Astrocyte (in vitro differentiated cells and primary cell): ENCODE results near the gene NME9. TPM values are rescaled to one million over a fixed set of nuclear protein-coding genes. Genes with fewer than 3 reads are reported as not detected.
A peak's percentile ranks its signal among the peaks of the same experiment; 100 is the strongest.

ENCODE experiments used
- DNase-seq: peaks from one replicate; pipeline ENCODE4 v3.0.0-alpha.2; 2010; ENCODE audit warnings: low read depth
- FAIRE-seq: peaks from 2 replicates; lab custom pipeline; 2011; peaks lifted over from hg19 to GRCh38; lab: Jason Lieb, UNC
- H2AFZ ChIP-seq: 2 replicates; pipeline ENCODE4 v1.6.0; 2012; ENCODE audit warnings: low read depth, low read length, inconsistent platforms
- H3K27ac ChIP-seq: 2 replicates; pipeline ENCODE4 v1.5.1; 2011; ENCODE audit warnings: low read depth, low read length, inconsistent platforms
- H3K27me3 ChIP-seq: 2 replicates; pipeline ENCODE4 v1.6.0; 2011; ENCODE audit warnings: low read length, inconsistent platforms; ENCODE audit not compliant: insufficient read depth
- H3K36me3 ChIP-seq: 2 replicates; pipeline ENCODE4 v1.5.1; 2011; ENCODE audit warnings: low read length, inconsistent platforms; ENCODE audit not compliant: insufficient read depth
- H3K4me1 ChIP-seq: 2 replicates; pipeline ENCODE4 v1.5.1; 2011; ENCODE audit warnings: low read length, inconsistent platforms; ENCODE audit not compliant: insufficient read depth
- H3K4me2 ChIP-seq: 2 replicates; pipeline ENCODE4 v1.6.0; 2012; ENCODE audit warnings: low read length, inconsistent platforms
- H3K4me3 ChIP-seq: 2 replicates; pipeline ENCODE4 v1.5.1; 2011; ENCODE audit warnings: low read depth, mild to moderate bottlenecking, low read length, inconsistent platforms; ENCODE audit not compliant: insufficient read depth
- H3K79me2 ChIP-seq: 2 replicates; pipeline ENCODE4 v1.6.0; 2012; ENCODE audit warnings: mild to moderate bottlenecking, low read length, inconsistent platforms; ENCODE audit not compliant: insufficient read depth
- H3K9ac ChIP-seq: 2 replicates; pipeline ENCODE4 v1.6.0; 2012; ENCODE audit warnings: mild to moderate bottlenecking, low read length, inconsistent platforms
- H3K9me3 ChIP-seq: 2 replicates; pipeline ENCODE4 v1.5.1; 2012; ENCODE audit warnings: low read depth, mild to moderate bottlenecking, low read length, inconsistent platforms; ENCODE audit not compliant: insufficient read depth
- H4K20me1 ChIP-seq: 2 replicates; pipeline ENCODE4 v1.6.0; 2012; ENCODE audit warnings: low read length, inconsistent platforms; ENCODE audit not compliant: insufficient read depth
- H3K27ac Mint-ChIP-seq: one replicate; pipeline ENCODE4 v1.8.0; 2021; ENCODE audit warnings: mild to moderate bottlenecking, mixed read lengths; ENCODE audit not compliant: unreplicated experiment
- H3K27me3 Mint-ChIP-seq: one replicate; pipeline ENCODE4 v1.8.0; 2021; ENCODE audit warnings: low read depth, mixed read lengths; ENCODE audit not compliant: unreplicated experiment
- H3K36me3 Mint-ChIP-seq: one replicate; pipeline ENCODE4 v1.8.0; 2021; ENCODE audit warnings: low read depth, mixed read lengths; ENCODE audit not compliant: unreplicated experiment
- H3K4me1 Mint-ChIP-seq: one replicate; pipeline ENCODE4 v1.8.0; 2021; ENCODE audit warnings: low read depth, mixed read lengths; ENCODE audit not compliant: unreplicated experiment
- H3K4me3 Mint-ChIP-seq: one replicate; pipeline ENCODE4 v1.8.0; 2021; ENCODE audit warnings: mild to moderate bottlenecking, moderate library complexity, mixed read lengths; ENCODE audit not compliant: unreplicated experiment
- H3K9me3 Mint-ChIP-seq: one replicate; pipeline ENCODE4 v1.8.0; 2021; ENCODE audit warnings: mild to moderate bottlenecking, mixed read lengths; ENCODE audit not compliant: unreplicated experiment
- EZH2 ChIP-seq: IDR thresholded peaks from 2 replicates; pipeline ENCODE4 v1.6.1; 2012; ENCODE audit warnings: mild to moderate bottlenecking, low read length, inconsistent platforms; ENCODE audit not compliant: insufficient read depth
- total RNA-seq: library from RNA; stranded (reverse); gene quantifications from 2 replicates; pipeline ENCODE4 v1.2.1, GENCODE V29; 2021
- TF ChIP-seq, protein P1 (sequence below): IDR thresholded peaks from 2 replicates; pipeline ENCODE4 v1.5.1; 2011; ENCODE audit warnings: low read depth, mild to moderate bottlenecking, inconsistent platforms, low read length, moderate library complexity; ENCODE audit not compliant: insufficient read depth

The NME9 gene
- total RNA-seq, 1 donor from 2014 or later: 0.54 TPM

DNA sequence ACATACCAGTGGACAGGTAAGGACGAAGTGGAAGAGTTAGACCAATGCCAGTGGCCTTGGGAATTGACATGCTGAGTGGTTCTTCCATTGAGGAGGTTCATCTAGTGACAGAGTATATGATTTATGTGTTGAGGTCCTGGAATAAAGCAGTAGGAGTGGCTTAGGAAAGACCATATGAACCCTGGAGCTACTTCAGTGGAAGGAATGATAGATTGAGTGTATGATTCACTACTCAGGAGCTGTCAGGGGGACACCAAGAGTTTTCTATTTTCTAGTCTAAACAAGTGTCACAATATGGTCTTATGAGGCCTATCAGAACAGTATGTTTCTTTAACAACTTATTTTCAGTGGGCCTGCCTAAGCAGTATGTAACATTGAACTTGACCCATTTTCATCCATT lies 63.9 kb downstream of the NME9 start:
- H3K36me3 Mint-ChIP-seq: peaks cover 3% of the 10 kb centered on the region

DNA sequence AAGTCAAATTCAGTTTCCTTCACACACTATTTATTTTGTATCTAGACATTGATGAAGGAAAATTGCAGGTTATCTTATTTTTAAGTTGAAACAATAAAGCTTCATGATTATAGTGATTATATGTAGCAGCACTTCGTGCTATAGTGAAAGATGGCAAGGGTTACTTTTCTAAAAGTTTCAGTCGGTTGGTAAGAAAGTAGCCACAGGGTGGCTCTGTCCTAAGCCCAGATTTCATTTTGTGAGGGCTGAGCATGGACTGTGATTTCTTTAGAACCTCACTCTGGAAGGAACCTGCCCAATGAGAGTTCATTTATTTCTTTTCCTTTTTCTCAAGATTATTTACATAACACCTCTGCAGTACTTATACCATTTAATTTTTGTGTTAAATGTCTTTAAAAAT lies 66.5 kb downstream of the NME9 start:
- H3K4me1 ChIP-seq: no peaks in the 10 kb centered on the region
- no peak overlapping the region for H3K9ac ChIP-seq
- Mint-ChIP-seq H3K27me3 (no peaks in the 10 kb centered on the region), H3K36me3 (peaks cover 6% of the 10 kb centered on the region), H3K9me3 (no peaks in the 10 kb centered on the region), H3K4me3 (no peak overlapping the region), H3K27ac (no peak overlapping the region), H3K4me1 (no peaks in the 10 kb centered on the region)
- no peaks in the 10 kb centered on the region for H3K27me3 ChIP-seq
- H3K4me2 ChIP-seq: no peak overlapping the region
- FAIRE-seq (no peak), DNase-seq (no peak)
- peaks cover 7% of the 10 kb centered on the region for H3K36me3 ChIP-seq
- no peaks in the 10 kb centered on the region for H4K20me1 ChIP-seq
- no peak for TF ChIP-seq EZH2
- TF ChIP-seq, protein P1, sequence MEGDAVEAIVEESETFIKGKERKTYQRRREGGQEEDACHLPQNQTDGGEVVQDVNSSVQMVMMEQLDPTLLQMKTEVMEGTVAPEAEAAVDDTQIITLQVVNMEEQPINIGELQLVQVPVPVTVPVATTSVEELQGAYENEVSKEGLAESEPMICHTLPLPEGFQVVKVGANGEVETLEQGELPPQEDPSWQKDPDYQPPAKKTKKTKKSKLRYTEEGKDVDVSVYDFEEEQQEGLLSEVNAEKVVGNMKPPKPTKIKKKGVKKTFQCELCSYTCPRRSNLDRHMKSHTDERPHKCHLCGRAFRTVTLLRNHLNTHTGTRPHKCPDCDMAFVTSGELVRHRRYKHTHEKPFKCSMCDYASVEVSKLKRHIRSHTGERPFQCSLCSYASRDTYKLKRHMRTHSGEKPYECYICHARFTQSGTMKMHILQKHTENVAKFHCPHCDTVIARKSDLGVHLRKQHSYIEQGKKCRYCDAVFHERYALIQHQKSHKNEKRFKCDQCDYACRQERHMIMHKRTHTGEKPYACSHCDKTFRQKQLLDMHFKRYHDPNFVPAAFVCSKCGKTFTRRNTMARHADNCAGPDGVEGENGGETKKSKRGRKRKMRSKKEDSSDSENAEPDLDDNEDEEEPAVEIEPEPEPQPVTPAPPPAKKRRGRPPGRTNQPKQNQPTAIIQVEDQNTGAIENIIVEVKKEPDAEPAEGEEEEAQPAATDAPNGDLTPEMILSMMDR: no peak
- no peaks in the 10 kb centered on the region for H3K79me2 ChIP-seq
- H3K4me3 ChIP-seq: no peak overlapping the region
- no peak overlapping the region for H3K27ac ChIP-seq
- H3K9me3 ChIP-seq: no peaks in the 10 kb centered on the region
- no peak overlapping the region for H2AFZ ChIP-seq

More for the DNA sequence above, 63.9 kb downstream of the NME9 start:
- Histone ChIP-seq H2AFZ (no peak overlapping the region), H3K9ac (no peak overlapping the region), H4K20me1 (no peaks in the 10 kb centered on the region), H3K9me3 (no peaks in the 10 kb centered on the region), H3K4me2 (no peak overlapping the region), H3K4me1 (no peaks in the 10 kb centered on the region), H3K79me2 (no peaks in the 10 kb centered on the region), H3K27me3 (no peaks in the 10 kb centered on the region), H3K4me3 (no peak overlapping the region), H3K27ac (no peak overlapping the region), H3K36me3 (peaks cover 5% of the 10 kb centered on the region)
- no peak for DNase-seq
- H3K27ac Mint-ChIP-seq: no peak overlapping the region
- H3K27me3 Mint-ChIP-seq: no peaks in the 10 kb centered on the region
- no peak overlapping the region for H3K4me3 Mint-ChIP-seq
- H3K9me3 Mint-ChIP-seq: no peaks in the 10 kb centered on the region
- TF ChIP-seq, protein P1: no peak
- TF ChIP-seq EZH2: no peak
- H3K4me1 Mint-ChIP-seq: no peaks in the 10 kb centered on the region
- no peak for FAIRE-seq

DNA sequence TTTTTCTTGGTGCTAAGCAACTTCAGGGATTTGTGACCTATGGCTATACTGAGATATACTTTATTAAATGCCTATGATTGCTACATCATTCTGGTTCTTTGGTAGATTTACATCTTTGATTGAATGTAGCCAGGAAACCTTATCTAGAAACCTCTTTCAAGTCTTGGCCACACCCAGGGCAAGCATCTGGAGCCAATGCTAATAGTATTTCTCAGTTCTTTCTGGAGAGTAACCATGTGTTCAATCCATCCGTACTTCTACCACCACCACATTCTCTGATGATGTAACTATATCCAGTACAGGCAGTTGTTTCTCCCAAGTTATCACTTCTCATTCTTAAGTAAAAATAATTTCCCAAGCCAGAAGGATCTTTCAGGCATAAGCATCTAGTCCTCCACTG lies 69.0 kb downstream of the NME9 start:
- TF ChIP-seq, protein P1: no peak
- no peak for TF ChIP-seq EZH2
- no peaks in the 10 kb centered on the region for H3K9me3 ChIP-seq
- H3K4me1 Mint-ChIP-seq: no peaks in the 10 kb centered on the region
- no peaks in the 10 kb centered on the region for H3K27me3 ChIP-seq
- no peak overlapping the region for H3K4me3 Mint-ChIP-seq
- no peaks in the 10 kb centered on the region for H3K27me3 Mint-ChIP-seq
- peaks cover 7% of the 10 kb centered on the region for H3K36me3 ChIP-seq
- no peaks in the 10 kb centered on the region for H3K79me2 ChIP-seq
- no peaks in the 10 kb centered on the region for H3K9me3 Mint-ChIP-seq
- peaks cover 5% of the 10 kb centered on the region for H3K36me3 Mint-ChIP-seq
- H3K27ac Mint-ChIP-seq: no peak overlapping the region
- H3K4me2 ChIP-seq: no peak overlapping the region
- peak; percentile 16 for DNase-seq
- no peak for FAIRE-seq
- no peaks in the 10 kb centered on the region for H4K20me1 ChIP-seq
- H3K27ac ChIP-seq: no peak overlapping the region
- no peaks in the 10 kb centered on the region for H3K4me1 ChIP-seq
- no peak overlapping the region for H3K9ac ChIP-seq
- no peak overlapping the region for H3K4me3 ChIP-seq
- no peak overlapping the region for H2AFZ ChIP-seq
